Measurements from ENCODE around the gene ZBTB17.

The ZBTB17 gene

DNA sequence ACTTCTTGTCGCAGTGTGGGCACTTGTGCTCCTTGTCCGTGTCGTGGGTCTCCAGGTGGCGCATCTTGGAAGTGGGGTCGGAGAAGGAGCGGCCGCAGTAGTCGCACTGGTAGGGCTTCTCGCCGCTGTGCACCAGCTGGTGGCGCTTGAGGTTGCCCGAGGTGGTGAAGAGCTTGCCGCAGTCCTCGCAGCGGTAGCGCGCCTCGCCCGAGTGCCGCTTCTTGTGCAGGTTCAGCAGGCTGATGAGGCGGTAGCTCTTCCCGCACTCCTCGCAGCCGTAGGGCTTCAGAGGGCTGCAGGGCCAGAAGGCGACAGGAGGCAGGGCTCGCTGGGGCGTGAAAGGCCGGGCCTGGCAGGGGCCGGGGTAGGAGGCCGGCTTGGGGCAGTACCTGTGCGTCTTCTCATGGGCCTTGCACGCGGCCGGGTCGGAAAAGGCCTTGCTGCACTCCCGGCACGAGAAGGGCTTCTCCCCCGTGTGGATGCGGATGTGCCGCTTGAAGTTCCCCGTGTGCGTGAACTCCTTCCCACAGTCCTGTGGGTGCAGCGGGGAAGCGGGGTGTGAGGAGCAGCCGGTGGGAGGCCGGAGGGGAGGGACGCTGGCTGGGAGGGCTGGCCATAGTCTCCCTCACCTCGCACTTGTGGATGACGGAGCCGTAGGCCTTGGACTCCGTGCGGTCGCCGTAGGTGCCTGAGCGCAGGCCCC is 31.4 kb downstream of the ZBTB17 start:
- Histone ChIP-seq H2AFZ (ENCODE audit: low read length) (no peak overlapping the region), H3K36me3 (ENCODE audit: insufficient read depth, low read length) (peaks cover 93% of the 10 kb centered on the region; the same call in 1 of the 2 replicates), H3F3A (ENCODE audit: low read depth) (no peaks in the 10 kb centered on the region; the same call in 1 of the 2 replicates), H3K4me2 (ENCODE audit: low read depth, low read length, poor library complexity, severe bottlenecking) (no peak overlapping the region), H3K9me3 (ENCODE audit: insufficient read depth, low read depth, low read length) (no peaks in the 10 kb centered on the region), H3K9me2 (replicated peaks; ENCODE audit: low read depth, low read length) (no peaks in the 10 kb centered on the region), H3K27me3 (ENCODE audit: insufficient read depth, low read length, poor library complexity, severe bottlenecking) (no peaks in the 10 kb centered on the region), H3K79me2 (ENCODE audit: insufficient read depth, low read length) (0 out of 2 replicates have a peak, but pooled peaks cover 6% of the 10 kb centered on the region), H4K20me1 (ENCODE audit: insufficient read depth, low read length, poor library complexity, severe bottlenecking) (peaks cover 8% of the 10 kb centered on the region), H3K4me1 (ENCODE audit: insufficient read depth, low read length, poor library complexity, severe bottlenecking) (no peaks in the 10 kb centered on the region), H3K9ac (ENCODE audit: low read depth, low read length, poor library complexity, severe bottlenecking) (no peak overlapping the region), H3K4me3 (ENCODE audit: low read length, poor library complexity, severe bottlenecking) (no peak overlapping the region)
- TF ChIP-seq, protein P1, sequence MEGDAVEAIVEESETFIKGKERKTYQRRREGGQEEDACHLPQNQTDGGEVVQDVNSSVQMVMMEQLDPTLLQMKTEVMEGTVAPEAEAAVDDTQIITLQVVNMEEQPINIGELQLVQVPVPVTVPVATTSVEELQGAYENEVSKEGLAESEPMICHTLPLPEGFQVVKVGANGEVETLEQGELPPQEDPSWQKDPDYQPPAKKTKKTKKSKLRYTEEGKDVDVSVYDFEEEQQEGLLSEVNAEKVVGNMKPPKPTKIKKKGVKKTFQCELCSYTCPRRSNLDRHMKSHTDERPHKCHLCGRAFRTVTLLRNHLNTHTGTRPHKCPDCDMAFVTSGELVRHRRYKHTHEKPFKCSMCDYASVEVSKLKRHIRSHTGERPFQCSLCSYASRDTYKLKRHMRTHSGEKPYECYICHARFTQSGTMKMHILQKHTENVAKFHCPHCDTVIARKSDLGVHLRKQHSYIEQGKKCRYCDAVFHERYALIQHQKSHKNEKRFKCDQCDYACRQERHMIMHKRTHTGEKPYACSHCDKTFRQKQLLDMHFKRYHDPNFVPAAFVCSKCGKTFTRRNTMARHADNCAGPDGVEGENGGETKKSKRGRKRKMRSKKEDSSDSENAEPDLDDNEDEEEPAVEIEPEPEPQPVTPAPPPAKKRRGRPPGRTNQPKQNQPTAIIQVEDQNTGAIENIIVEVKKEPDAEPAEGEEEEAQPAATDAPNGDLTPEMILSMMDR (conservative IDR thresholded peaks at IDR 0.05; ENCODE audit: low read length), result no peak
- no peak for TF ChIP-seq EZH2phosphoT487 (IDR thresholded peaks at IDR 0.05; ENCODE audit: borderline replicate concordance)

- TF ChIP-seq, protein P1 (conservative IDR thresholded peaks at IDR 0.05; ENCODE audit: low read length), result no peak
- no peak for TF ChIP-seq EZH2phosphoT487 (IDR thresholded peaks at IDR 0.05; ENCODE audit: borderline replicate concordance)
Measured at GRCh38 chr1:15943992-15944307, 32.0 kb downstream of the ZBTB17 start.

GRCh38 chr1:15943328-15943991 is 32.4 kb downstream of the ZBTB17 start:
- no peaks in the 10 kb centered on the region for H3K9me2 ChIP-seq (replicated peaks; ENCODE audit: low read depth, low read length)
- no peaks in the 10 kb centered on the region; the same call in 1 of the 2 replicates for H3F3A ChIP-seq (ENCODE audit: low read depth)
- H3K4me3 ChIP-seq (ENCODE audit: low read length, poor library complexity, severe bottlenecking), result no peak overlapping the region
- H3K9ac ChIP-seq (ENCODE audit: low read depth, low read length, poor library complexity, severe bottlenecking), result no peak overlapping the region
- TF ChIP-seq, protein P1 (conservative IDR thresholded peaks at IDR 0.05; ENCODE audit: low read length), result no peak
- TF ChIP-seq EZH2phosphoT487 (IDR thresholded peaks at IDR 0.05; ENCODE audit: borderline replicate concordance), result no peak
- H4K20me1 ChIP-seq (ENCODE audit: insufficient read depth, low read length, poor library complexity, severe bottlenecking), result peaks cover 4% of the 10 kb centered on the region
- H3K36me3 ChIP-seq (ENCODE audit: insufficient read depth, low read length), result peaks cover 98% of the 10 kb centered on the region; the same call in 1 of the 2 replicates
- no peaks in the 10 kb centered on the region for H3K27me3 ChIP-seq (ENCODE audit: insufficient read depth, low read length, poor library complexity, severe bottlenecking)
- H3K9me3 ChIP-seq (ENCODE audit: insufficient read depth, low read depth, low read length), result no peaks in the 10 kb centered on the region
- no peaks in the 10 kb centered on the region for H3K4me1 ChIP-seq (ENCODE audit: insufficient read depth, low read length, poor library complexity, severe bottlenecking)
- no peak overlapping the region for H3K4me2 ChIP-seq (ENCODE audit: low read depth, low read length, poor library complexity, severe bottlenecking)
- no peaks in the 10 kb centered on the region for H3K79me2 ChIP-seq (ENCODE audit: insufficient read depth, low read length)
- H2AFZ ChIP-seq (ENCODE audit: low read length), result no peak overlapping the region

More at GRCh38 chr1:15943992-15944307, 32.0 kb downstream of the ZBTB17 start:
- Histone ChIP-seq H3K36me3 (ENCODE audit: insufficient read depth, low read length) (peaks cover 98% of the 10 kb centered on the region; the same call in 1 of the 2 replicates), H3K9me3 (ENCODE audit: insufficient read depth, low read depth, low read length) (no peaks in the 10 kb centered on the region), H3K4me1 (ENCODE audit: insufficient read depth, low read length, poor library complexity, severe bottlenecking) (no peaks in the 10 kb centered on the region), H3K27me3 (ENCODE audit: insufficient read depth, low read length, poor library complexity, severe bottlenecking) (no peaks in the 10 kb centered on the region), H3F3A (ENCODE audit: low read depth) (no peaks in the 10 kb centered on the region; the same call in 1 of the 2 replicates), H3K4me3 (ENCODE audit: low read length, poor library complexity, severe bottlenecking) (no peak overlapping the region), H3K9me2 (replicated peaks; ENCODE audit: low read depth, low read length) (no peaks in the 10 kb centered on the region), H4K20me1 (ENCODE audit: insufficient read depth, low read length, poor library complexity, severe bottlenecking) (peaks cover 8% of the 10 kb centered on the region), H3K4me2 (ENCODE audit: low read depth, low read length, poor library complexity, severe bottlenecking) (no peak overlapping the region), H2AFZ (ENCODE audit: low read length) (no peak overlapping the region), H3K9ac (ENCODE audit: low read depth, low read length, poor library complexity, severe bottlenecking) (no peak overlapping the region), H3K79me2 (ENCODE audit: insufficient read depth, low read length) (0 out of 2 replicates have a peak, but pooled peaks cover under 1% of the 10 kb centered on the region)

Measured in Loucy (cell line).